ENCODE results near the gene SEPTIN10. TPM values are rescaled to one million over a fixed set of nuclear protein-coding genes. Genes with fewer than 3 reads are reported as not detected.
"Not testable (repeated sequence)": the region's sequence is repeated elsewhere in the genome, so short reads cannot be mapped to it uniquely, and the experiment has no call there.

The SEPTIN10 gene
- total RNA-seq, 1 donor from 2014 or later: 160 TPM

- Histone ChIP-seq H3F3A (ENCODE audit: low read depth) (peaks cover 20% of the 10 kb centered on the region), H3K9me3 (ENCODE audit: low read depth) (no peaks in the 10 kb centered on the region), H3K4me2 (peak overlapping the region; percentile 61), H3K36me3 (no peaks in the 10 kb centered on the region), H3K9ac (no peak overlapping the region), H3K27me3 (no peaks in the 10 kb centered on the region), H3K27ac (no peak overlapping the region), H2AFZ (replicated peaks) (peak overlapping the region; percentile 75), H3K79me2 (ENCODE audit: low read depth) (no peaks in the 10 kb centered on the region), H3K4me1 (peaks cover 20% of the 10 kb centered on the region), H4K20me1 (ENCODE audit: low read depth) (no peaks in the 10 kb centered on the region), H3K4me3 (peak overlapping the region; percentile 1)
- no peaks in the 10 kb centered on the region for H3K9me3 Mint-ChIP-seq
- H3K36me3 Mint-ChIP-seq: no peaks in the 10 kb centered on the region
- TF ChIP-seq EZH2 (IDR thresholded peaks at IDR 0.05): no peak
- TF ChIP-seq CTCF (IDR thresholded peaks at IDR 0.05): no peak
- TF ChIP-seq EZH2phosphoT487 (IDR thresholded peaks at IDR 0.05): no peak
- peaks cover 6% of the 10 kb centered on the region for H3K27me3 Mint-ChIP-seq (ENCODE audit: insufficient read depth, low read depth)
- no peak overlapping the region for H3K4me3 Mint-ChIP-seq
- DNase-seq (ENCODE audit: low spot score): peak; percentile 41
- peaks cover 28% of the 10 kb centered on the region for H3K4me1 Mint-ChIP-seq
- peak overlapping the region; percentile 43 for H3K27ac Mint-ChIP-seq
Measured at GRCh38 chr2:109645412-109646184, 31.8 kb upstream of the SEPTIN10 start.

GRCh38 chr2:109644571-109645275 lies 31.0 kb upstream of the SEPTIN10 start:
- peak overlapping the region; percentile 75 for H2AFZ ChIP-seq (replicated peaks)
- no peak overlapping the region for H3K9ac ChIP-seq
- Mint-ChIP-seq H3K9me3 (no peaks in the 10 kb centered on the region), H3K36me3 (no peaks in the 10 kb centered on the region), H3K27ac (peak overlapping the region; percentile 55), H3K4me1 (peaks cover 28% of the 10 kb centered on the region), H3K27me3 (ENCODE audit: insufficient read depth, low read depth) (peaks cover 6% of the 10 kb centered on the region), H3K4me3 (peak overlapping the region; percentile 57)
- no peaks in the 10 kb centered on the region for H3K27me3 ChIP-seq
- no peaks in the 10 kb centered on the region for H3K79me2 ChIP-seq (ENCODE audit: low read depth)
- peak overlapping the region; percentile 61 for H3K4me2 ChIP-seq
- H3K36me3 ChIP-seq: no peaks in the 10 kb centered on the region
- H3F3A ChIP-seq (ENCODE audit: low read depth): peaks cover 20% of the 10 kb centered on the region
- no peaks in the 10 kb centered on the region for H4K20me1 ChIP-seq (ENCODE audit: low read depth)
- peak; percentile 66 for DNase-seq (ENCODE audit: low spot score)
- TF ChIP-seq EZH2phosphoT487 (IDR thresholded peaks at IDR 0.05) (no peak), CTCF (IDR thresholded peaks at IDR 0.05) (no peak), EZH2 (IDR thresholded peaks at IDR 0.05) (no peak)
- H3K9me3 ChIP-seq (ENCODE audit: low read depth): no peaks in the 10 kb centered on the region
- no peak overlapping the region for H3K27ac ChIP-seq
- H3K4me3 ChIP-seq: peak overlapping the region; percentile 1
- peaks cover 20% of the 10 kb centered on the region for H3K4me1 ChIP-seq

GRCh38 chr2:109640000-109640399 lies 26.2 kb upstream of the SEPTIN10 start:
- H3K36me3 ChIP-seq; H3K4me1 ChIP-seq; H3K4me3 ChIP-seq; H3K4me3 Mint-ChIP-seq; H3K27ac Mint-ChIP-seq; H3K27me3 ChIP-seq; H3K9me3 Mint-ChIP-seq; H3F3A ChIP-seq (ENCODE audit: low read depth); DNase-seq (ENCODE audit: low spot score); H3K79me2 ChIP-seq (ENCODE audit: low read depth); H3K4me2 ChIP-seq; H3K9me3 ChIP-seq (ENCODE audit: low read depth); H3K27me3 Mint-ChIP-seq (ENCODE audit: insufficient read depth, low read depth); H3K9ac ChIP-seq; H3K36me3 Mint-ChIP-seq; H2AFZ ChIP-seq (replicated peaks); H3K27ac ChIP-seq; H4K20me1 ChIP-seq (ENCODE audit: low read depth): not testable (repeated sequence)
- H3K4me1 Mint-ChIP-seq: peaks cover 12% of the 10 kb centered on the region

GRCh38 chr2:109638795-109639194 lies 25.0 kb upstream of the SEPTIN10 start:
- Mint-ChIP-seq H3K4me3 (no peak overlapping the region), H3K4me1 (peaks cover 2% of the 10 kb centered on the region), H3K27me3 (ENCODE audit: insufficient read depth, low read depth) (peaks cover 2% of the 10 kb centered on the region), H3K27ac (no peak overlapping the region), H3K36me3 (no peaks in the 10 kb centered on the region), H3K9me3 (no peaks in the 10 kb centered on the region)
- no peaks in the 10 kb centered on the region for H3K27me3 ChIP-seq
- H3K4me2 ChIP-seq: no peak overlapping the region
- no peaks in the 10 kb centered on the region for H3K4me1 ChIP-seq
- H3K9ac ChIP-seq: no peak overlapping the region
- no peaks in the 10 kb centered on the region for H3K79me2 ChIP-seq (ENCODE audit: low read depth)
- H4K20me1 ChIP-seq (ENCODE audit: low read depth): no peaks in the 10 kb centered on the region
- TF ChIP-seq EZH2phosphoT487 (IDR thresholded peaks at IDR 0.05) (no peak), CTCF (IDR thresholded peaks at IDR 0.05) (no peak), EZH2 (IDR thresholded peaks at IDR 0.05) (no peak)
- no peak for DNase-seq (ENCODE audit: low spot score)
- H3K9me3 ChIP-seq (ENCODE audit: low read depth): no peaks in the 10 kb centered on the region
- H3K4me3 ChIP-seq: no peak overlapping the region
- no peaks in the 10 kb centered on the region for H3F3A ChIP-seq (ENCODE audit: low read depth)
- H3K36me3 ChIP-seq: no peaks in the 10 kb centered on the region
- no peak overlapping the region for H3K27ac ChIP-seq
- H2AFZ ChIP-seq (replicated peaks): no peak overlapping the region

Data from neural progenitor cell (in vitro differentiated cells).